ENCODE measurements around the gene STAP2. TPM values are rescaled to one million over a fixed set of nuclear protein-coding genes. Genes with fewer than 3 reads are reported as not detected.

STAP2 gene
- total RNA-seq, 1 donor from 2014 or later: 4.1 TPM

DNA sequence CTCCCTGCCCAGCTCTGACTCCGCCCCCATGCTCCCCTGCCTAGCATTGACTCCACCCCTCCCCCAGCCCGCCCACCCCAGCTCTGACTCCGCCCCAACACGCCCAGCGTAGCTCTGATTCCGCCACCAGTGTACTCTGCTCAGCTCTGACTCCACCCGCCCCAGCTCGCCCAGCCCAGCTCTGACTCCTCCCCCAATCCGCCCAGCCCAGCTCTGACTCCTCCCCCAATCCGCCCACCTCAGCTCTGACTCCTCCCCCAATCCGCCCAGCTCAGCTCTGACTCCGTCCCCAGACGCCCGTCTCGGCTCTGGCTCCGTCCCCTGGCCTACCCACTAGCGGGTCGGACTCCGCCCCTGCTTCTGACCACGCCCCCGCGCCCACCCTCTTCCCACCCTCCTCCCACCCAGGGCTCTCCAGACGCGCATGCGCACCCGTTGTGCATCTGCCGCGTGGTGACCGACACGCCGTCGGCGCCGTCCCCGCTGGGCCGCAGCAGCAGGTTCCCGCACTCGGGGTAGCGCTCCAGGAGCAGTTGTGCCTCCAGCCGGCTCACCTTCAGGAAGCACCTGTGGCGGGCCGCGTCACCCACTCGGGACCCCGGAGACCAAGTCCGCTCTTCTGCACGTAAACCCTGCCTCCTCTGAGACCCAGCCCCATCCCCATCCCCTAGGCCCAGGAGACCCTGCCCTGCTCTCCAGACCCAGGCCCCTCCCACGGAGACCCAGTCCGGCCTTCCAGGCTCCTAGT is 10.2 kb downstream of the STAP2 start:
- H3K27ac Mint-ChIP-seq (ENCODE audit: unreplicated experiment): no peak overlapping the region
- peaks cover 17% of the 10 kb centered on the region for H3K27me3 Mint-ChIP-seq (ENCODE audit: low read depth)
- TF ChIP-seq, protein P1, sequence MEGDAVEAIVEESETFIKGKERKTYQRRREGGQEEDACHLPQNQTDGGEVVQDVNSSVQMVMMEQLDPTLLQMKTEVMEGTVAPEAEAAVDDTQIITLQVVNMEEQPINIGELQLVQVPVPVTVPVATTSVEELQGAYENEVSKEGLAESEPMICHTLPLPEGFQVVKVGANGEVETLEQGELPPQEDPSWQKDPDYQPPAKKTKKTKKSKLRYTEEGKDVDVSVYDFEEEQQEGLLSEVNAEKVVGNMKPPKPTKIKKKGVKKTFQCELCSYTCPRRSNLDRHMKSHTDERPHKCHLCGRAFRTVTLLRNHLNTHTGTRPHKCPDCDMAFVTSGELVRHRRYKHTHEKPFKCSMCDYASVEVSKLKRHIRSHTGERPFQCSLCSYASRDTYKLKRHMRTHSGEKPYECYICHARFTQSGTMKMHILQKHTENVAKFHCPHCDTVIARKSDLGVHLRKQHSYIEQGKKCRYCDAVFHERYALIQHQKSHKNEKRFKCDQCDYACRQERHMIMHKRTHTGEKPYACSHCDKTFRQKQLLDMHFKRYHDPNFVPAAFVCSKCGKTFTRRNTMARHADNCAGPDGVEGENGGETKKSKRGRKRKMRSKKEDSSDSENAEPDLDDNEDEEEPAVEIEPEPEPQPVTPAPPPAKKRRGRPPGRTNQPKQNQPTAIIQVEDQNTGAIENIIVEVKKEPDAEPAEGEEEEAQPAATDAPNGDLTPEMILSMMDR (conservative IDR thresholded peaks at IDR 0.05): no peak

DNA sequence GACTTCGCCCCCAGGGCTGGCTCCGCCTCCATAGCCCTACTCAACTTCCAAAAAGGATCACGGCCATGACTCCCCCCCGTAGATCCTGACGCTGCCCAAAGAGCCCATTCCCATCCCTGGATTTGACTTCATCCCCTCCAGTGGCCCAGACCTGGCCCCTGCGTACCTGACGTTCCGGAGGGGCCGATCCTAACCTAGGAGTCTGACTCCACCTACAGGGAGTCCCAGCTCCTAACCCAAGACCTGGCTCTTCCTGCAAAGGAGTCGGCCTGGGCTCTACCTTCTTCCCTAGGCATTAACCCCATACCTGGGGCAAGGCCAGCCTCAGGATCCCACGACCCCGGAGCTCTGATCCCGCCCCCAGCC is 10.8 kb downstream of the STAP2 start:
- no peak for DNase-seq (ENCODE audit: low read depth, low spot score)
- H3K36me3 Mint-ChIP-seq (ENCODE audit: low read depth): peaks cover 2% of the 10 kb centered on the region
- H3K27ac Mint-ChIP-seq (ENCODE audit: unreplicated experiment): no peak overlapping the region
- no peaks in the 10 kb centered on the region for H3K9me3 Mint-ChIP-seq
- H3K4me3 Mint-ChIP-seq: peak overlapping the region; percentile 81
- peaks cover 19% of the 10 kb centered on the region for H3K4me1 Mint-ChIP-seq
- H3K27me3 Mint-ChIP-seq (ENCODE audit: low read depth): peaks cover 17% of the 10 kb centered on the region
- TF ChIP-seq, protein P1 (conservative IDR thresholded peaks at IDR 0.05): no peak

More for the DNA sequence above, 10.2 kb downstream of the STAP2 start:
- DNase-seq (ENCODE audit: low read depth, low spot score): peak; percentile 97
- Mint-ChIP-seq H3K4me1 (peaks cover 19% of the 10 kb centered on the region), H3K4me3 (peak overlapping the region; percentile 85), H3K36me3 (ENCODE audit: low read depth) (peaks cover 2% of the 10 kb centered on the region), H3K9me3 (no peaks in the 10 kb centered on the region)

DNA sequence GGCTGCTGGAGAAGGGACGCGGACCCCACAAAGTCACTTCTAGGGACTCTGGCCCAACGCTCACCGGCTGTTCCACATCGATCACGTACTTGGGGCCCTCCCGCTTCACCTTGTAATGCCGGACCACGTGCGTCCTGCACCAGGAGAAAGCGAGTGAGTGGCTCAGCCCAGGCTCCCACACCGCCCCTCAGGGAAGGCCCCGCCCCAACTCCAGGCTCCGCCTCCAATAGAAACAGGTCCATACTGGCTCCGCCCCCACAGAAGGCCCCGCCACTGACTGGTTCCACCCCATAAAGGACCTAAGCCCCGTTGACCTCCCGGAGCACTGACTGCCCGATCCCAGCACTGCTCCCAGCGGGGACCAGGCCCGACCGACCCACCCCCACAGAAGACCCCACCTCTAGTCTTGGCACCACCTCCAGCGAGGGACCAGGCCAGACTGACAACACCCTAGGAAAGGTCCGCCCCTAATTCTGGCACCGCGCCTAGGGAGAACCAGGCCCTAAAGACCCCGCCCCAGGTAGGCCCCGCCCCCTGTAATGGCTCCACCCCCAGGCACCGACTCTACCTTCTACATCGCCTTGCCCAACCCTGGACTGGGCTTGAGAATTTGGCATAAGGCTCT is 11.3 kb downstream of the STAP2 start:
- no peak overlapping the region for H3K27ac Mint-ChIP-seq (ENCODE audit: unreplicated experiment)
- TF ChIP-seq, protein P1 (conservative IDR thresholded peaks at IDR 0.05): no peak
- H3K27me3 Mint-ChIP-seq (ENCODE audit: low read depth): peaks cover 17% of the 10 kb centered on the region
- H3K36me3 Mint-ChIP-seq (ENCODE audit: low read depth): peaks cover 2% of the 10 kb centered on the region
- H3K9me3 Mint-ChIP-seq: no peaks in the 10 kb centered on the region
- peak; percentile 61 for DNase-seq (ENCODE audit: low read depth, low spot score)
- peaks cover 19% of the 10 kb centered on the region for H3K4me1 Mint-ChIP-seq
- peak overlapping the region; percentile 81 for H3K4me3 Mint-ChIP-seq

DNA sequence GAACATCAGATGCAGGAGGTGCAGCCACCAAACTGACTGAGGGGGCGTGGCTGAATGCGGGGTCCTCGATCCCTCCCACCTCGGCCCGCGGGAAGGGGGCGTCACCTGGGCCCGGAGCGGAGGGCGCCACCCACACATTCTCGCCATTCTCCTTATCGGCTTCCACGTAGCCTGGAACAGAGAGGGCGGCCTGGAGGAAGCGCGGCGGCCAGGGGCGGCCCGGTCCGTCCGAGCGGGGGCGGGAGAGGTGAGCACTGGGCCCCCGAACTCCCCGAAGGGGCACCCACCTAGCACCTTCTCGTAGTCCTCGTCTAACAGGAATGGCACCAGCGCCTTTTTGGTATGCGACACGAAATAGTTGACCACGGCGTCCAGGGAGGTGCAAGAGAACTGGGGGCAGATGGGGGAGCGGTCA is 11.8 kb downstream of the STAP2 start:
- H3K4me1 Mint-ChIP-seq: peaks cover 19% of the 10 kb centered on the region
- H3K4me3 Mint-ChIP-seq: no peak overlapping the region
- peaks cover 2% of the 10 kb centered on the region for H3K36me3 Mint-ChIP-seq (ENCODE audit: low read depth)
- TF ChIP-seq, protein P1 (conservative IDR thresholded peaks at IDR 0.05): no peak
- no peak for DNase-seq (ENCODE audit: low read depth, low spot score)
- no peaks in the 10 kb centered on the region for H3K9me3 Mint-ChIP-seq
- H3K27me3 Mint-ChIP-seq (ENCODE audit: low read depth): peaks cover 17% of the 10 kb centered on the region
- no peak overlapping the region for H3K27ac Mint-ChIP-seq (ENCODE audit: unreplicated experiment)

DNA sequence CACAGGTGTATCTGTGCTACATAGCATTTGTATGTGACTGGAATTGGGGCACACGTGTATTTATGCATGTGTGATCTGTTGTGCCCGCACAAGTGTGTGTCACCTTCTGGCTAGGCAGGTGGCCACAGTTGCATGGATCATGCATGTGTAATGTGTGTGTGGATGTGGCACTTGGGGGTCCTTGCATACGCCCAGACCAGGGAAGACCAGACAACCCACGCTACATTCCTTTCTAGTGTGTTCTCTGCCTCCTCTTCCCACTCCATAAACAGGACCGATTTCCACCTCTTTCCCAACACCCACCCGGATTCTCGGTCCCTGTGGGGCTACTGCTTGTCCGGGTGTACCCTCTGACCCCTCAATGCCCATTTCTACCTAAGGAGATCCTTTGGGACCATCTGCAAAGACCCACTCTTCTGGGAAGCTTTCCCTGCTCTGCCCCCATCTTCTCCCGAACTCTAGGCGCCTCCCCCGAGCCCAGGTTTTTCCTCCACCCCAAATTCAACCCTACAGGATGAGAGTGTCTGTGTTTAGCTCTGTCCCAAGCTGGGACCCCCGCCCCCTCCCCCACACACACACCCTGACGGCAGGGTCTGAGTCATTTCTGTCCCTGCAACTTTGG is 12.3 kb downstream of the STAP2 start:
- H3K9me3 Mint-ChIP-seq: no peaks in the 10 kb centered on the region
- no peak for DNase-seq (ENCODE audit: low read depth, low spot score)
- H3K36me3 Mint-ChIP-seq (ENCODE audit: low read depth): peaks cover 2% of the 10 kb centered on the region
- TF ChIP-seq, protein P1 (conservative IDR thresholded peaks at IDR 0.05): no peak
- no peak overlapping the region for H3K27ac Mint-ChIP-seq (ENCODE audit: unreplicated experiment)
- H3K27me3 Mint-ChIP-seq (ENCODE audit: low read depth): peaks cover 17% of the 10 kb centered on the region
- H3K4me1 Mint-ChIP-seq: peaks cover 19% of the 10 kb centered on the region
- peak overlapping the region; percentile 70 for H3K4me3 Mint-ChIP-seq
